Fibroblast of mammary gland (primary cell): ENCODE results near the gene PREB.

Source experiments
- DNase-seq: peaks from one replicate; pipeline ENCODE4 v3.0.0-alpha.2; 2010; ENCODE audit warnings: low read depth
- H3K4me3 ChIP-seq: 2 replicates; pipeline ENCODE4 v1.5.1; 2011; ENCODE audit warnings: low read depth, mild to moderate bottlenecking, low read length, moderate library complexity; ENCODE audit not compliant: control insufficient read depth
- TF ChIP-seq, protein P1 (sequence below): conservative IDR thresholded peaks from 2 replicates; pipeline ENCODE4 v1.5.1; 2011; ENCODE audit warnings: low read depth, low read length, inconsistent platforms; ENCODE audit not compliant: control insufficient read depth, insufficient read depth

Gene PREB

DNA sequence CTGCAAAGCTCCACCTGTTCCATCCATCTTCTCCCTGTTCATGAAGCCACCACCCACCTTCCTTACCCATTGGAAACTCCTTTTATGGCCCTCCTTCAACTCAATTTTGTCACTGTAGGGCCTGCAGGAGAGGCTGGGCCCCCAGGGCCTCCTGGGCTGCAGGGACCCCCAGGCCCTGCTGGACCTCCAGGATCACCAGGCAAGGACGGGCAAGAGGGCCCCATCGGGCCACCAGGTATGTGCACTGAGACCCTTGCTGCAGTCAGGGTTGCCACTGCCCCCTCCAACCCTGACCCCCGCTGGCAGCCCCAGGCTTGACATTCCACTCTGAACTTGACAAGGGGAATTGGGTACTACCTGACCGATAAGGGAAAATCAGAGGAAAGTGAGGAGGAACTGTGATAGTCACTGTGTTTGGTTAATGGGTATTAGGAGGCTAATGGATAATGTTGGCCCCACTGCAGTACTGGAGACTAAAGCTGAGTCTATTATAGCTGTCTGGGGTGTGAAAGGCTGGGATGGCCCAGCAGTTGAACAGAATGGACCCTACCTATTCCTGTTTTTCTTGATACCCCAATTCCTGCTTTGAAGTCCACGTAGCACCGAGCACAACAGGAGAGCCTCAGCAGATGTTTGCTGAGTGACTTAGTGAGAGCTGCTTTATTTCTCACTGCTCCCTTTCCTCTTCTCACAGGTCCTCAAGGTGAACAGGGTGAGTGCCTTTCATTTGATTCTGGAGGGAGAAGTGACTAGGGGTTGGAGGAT, 50.0 kb downstream of the PREB start:
- no peak overlapping the region for H3K4me3 ChIP-seq
- TF ChIP-seq, protein P1, sequence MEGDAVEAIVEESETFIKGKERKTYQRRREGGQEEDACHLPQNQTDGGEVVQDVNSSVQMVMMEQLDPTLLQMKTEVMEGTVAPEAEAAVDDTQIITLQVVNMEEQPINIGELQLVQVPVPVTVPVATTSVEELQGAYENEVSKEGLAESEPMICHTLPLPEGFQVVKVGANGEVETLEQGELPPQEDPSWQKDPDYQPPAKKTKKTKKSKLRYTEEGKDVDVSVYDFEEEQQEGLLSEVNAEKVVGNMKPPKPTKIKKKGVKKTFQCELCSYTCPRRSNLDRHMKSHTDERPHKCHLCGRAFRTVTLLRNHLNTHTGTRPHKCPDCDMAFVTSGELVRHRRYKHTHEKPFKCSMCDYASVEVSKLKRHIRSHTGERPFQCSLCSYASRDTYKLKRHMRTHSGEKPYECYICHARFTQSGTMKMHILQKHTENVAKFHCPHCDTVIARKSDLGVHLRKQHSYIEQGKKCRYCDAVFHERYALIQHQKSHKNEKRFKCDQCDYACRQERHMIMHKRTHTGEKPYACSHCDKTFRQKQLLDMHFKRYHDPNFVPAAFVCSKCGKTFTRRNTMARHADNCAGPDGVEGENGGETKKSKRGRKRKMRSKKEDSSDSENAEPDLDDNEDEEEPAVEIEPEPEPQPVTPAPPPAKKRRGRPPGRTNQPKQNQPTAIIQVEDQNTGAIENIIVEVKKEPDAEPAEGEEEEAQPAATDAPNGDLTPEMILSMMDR, result no peak
- DNase-seq, result no peak

GRCh38 chr2:27083410-27084296, 50.8 kb downstream of the PREB start:
- TF ChIP-seq, protein P1, result no peak
- H3K4me3 ChIP-seq, result no peak overlapping the region
- DNase-seq, result no peak

DNA sequence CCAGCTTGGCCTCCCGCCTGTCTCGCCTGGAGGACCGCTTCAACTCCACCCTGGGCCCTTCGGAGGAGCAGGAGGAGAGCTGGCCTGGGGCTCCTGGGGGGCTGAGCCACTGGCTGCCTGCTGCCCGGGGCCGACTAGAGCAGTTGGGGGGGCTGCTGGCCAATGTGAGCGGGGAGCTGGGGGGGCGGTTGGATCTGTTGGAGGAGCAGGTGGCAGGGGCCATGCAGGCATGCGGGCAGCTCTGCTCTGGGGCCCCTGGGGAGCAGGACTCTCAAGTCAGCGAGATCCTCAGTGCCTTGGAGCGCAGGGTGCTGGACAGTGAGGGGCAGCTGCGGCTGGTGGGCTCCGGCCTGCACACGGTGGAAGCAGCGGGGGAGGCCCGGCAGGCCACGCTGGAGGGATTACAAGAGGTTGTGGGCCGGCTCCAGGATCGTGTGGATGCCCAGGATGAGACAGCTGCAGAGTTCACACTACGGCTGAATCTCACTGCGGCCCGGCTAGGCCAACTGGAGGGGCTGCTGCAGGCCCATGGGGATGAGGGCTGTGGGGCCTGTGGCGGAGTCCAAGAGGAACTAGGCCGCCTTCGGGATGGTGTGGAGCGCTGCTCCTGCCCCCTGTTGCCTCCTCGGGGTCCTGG, 51.5 kb downstream of the PREB start:
- TF ChIP-seq, protein P1, result no peak
- no peak for DNase-seq
- H3K4me3 ChIP-seq, result no peak overlapping the region

GRCh38 chr2:27081984-27082772, 52.3 kb downstream of the PREB start:
- H3K4me3 ChIP-seq, result no peak overlapping the region
- TF ChIP-seq, protein P1, result no peak
- DNase-seq, result no peak
